PFSK-1 (cell line): ENCODE results near the gene PVRIG.

Experiments
- POLR2AphosphoS5 ChIP-seq: IDR thresholded peaks from 2 replicates; pipeline ENCODE4 v1.6.1; 2012; ENCODE audit warnings: low read depth, mild to moderate bottlenecking, control low read depth, low read length, moderate library complexity
- SIN3A ChIP-seq: IDR thresholded peaks from 2 replicates; pipeline ENCODE4 v1.6.1; 2012; ENCODE audit warnings: mild to moderate bottlenecking, low read length, moderate library complexity, borderline replicate concordance; ENCODE audit not compliant: insufficient read depth
- TF ChIP-seq, protein P1 (sequence below), 2 experiments: IDR thresholded peaks; 2 replicates each; pipeline versions ENCODE4 v1.6.1 to v1.8.0; 2011 to 2012; ENCODE audit warnings: low read depth in 2 of 2, low read length in 2 of 2, control low read depth in 1 of 2, inconsistent platforms in 1 of 2, mild to moderate bottlenecking in 1 of 2, moderate library complexity in 1 of 2; ENCODE audit not compliant: insufficient read depth in 1 of 2

DNA sequence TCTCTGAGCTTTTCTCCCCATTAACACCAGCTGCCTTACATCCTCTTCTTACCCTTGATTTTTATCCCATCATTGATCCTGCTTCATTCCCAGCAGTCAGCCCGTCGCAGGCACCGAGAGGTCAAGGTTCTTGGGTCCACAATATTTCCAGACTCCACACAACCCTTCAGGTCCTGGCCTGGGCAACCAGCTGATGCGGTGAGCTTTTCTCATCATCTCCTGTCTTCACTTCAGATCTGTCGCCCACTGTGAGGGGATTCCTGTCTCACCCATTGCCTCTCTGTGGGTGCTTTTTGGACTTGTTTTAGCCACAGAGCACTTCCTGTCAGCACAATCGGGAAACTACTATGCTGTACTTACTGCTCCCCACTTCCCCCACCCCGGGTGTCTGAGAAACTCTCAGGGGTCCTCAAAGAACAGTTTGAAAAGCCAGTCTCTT, 8.4 kb upstream of the PVRIG start:
- TF ChIP-seq SIN3A (no peak), POLR2AphosphoS5 (no peak)
- TF ChIP-seq, protein P1, sequence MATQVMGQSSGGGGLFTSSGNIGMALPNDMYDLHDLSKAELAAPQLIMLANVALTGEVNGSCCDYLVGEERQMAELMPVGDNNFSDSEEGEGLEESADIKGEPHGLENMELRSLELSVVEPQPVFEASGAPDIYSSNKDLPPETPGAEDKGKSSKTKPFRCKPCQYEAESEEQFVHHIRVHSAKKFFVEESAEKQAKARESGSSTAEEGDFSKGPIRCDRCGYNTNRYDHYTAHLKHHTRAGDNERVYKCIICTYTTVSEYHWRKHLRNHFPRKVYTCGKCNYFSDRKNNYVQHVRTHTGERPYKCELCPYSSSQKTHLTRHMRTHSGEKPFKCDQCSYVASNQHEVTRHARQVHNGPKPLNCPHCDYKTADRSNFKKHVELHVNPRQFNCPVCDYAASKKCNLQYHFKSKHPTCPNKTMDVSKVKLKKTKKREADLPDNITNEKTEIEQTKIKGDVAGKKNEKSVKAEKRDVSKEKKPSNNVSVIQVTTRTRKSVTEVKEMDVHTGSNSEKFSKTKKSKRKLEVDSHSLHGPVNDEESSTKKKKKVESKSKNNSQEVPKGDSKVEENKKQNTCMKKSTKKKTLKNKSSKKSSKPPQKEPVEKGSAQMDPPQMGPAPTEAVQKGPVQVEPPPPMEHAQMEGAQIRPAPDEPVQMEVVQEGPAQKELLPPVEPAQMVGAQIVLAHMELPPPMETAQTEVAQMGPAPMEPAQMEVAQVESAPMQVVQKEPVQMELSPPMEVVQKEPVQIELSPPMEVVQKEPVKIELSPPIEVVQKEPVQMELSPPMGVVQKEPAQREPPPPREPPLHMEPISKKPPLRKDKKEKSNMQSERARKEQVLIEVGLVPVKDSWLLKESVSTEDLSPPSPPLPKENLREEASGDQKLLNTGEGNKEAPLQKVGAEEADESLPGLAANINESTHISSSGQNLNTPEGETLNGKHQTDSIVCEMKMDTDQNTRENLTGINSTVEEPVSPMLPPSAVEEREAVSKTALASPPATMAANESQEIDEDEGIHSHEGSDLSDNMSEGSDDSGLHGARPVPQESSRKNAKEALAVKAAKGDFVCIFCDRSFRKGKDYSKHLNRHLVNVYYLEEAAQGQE (IDR thresholded peaks at IDR 0.05; ENCODE audit: insufficient read depth in 1 of 2, low read depth in 2 of 2, low read length in 2 of 2) = no peak
